Measurements from ENCODE around the gene TMEM269.

DNA sequence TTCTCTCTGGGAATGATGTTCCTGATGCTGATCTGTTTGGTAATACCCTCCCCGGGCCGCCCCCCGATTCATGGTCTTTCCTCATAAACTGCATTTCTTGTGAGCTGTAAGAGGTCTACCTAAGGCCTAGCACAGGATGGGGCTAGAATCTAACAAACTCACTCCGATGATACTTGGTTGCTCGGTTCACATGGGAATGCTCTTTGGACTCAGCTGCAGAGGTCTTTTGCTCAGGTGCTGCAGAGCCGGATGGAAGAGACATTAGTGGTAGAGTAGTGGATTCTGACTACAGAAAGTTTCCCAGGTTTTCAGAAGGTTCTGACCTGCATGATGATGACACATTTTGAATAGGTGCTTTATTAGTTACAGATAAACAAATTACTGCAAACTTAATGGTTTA, 8.3 kb upstream of the TMEM269 start:
- TF ChIP-seq EZH2phosphoT487 (IDR thresholded peaks at IDR 0.05; ENCODE audit: insufficient read depth, low read depth) = no peak
- TF ChIP-seq EZH2 (IDR thresholded peaks at IDR 0.05; ENCODE audit: insufficient read depth, poor library complexity, severe bottlenecking) = no peak
